Activated B cell treated with CpG ODN at 0.5 μM for 24 hours (primary cell): Measurements from ENCODE around the gene TMEM135. TPM values are rescaled to one million over a fixed set of nuclear protein-coding genes. Genes with fewer than 3 reads are reported as not detected.
"Not testable (repeated sequence)": the region's sequence is repeated elsewhere in the genome, so short reads cannot be mapped to it uniquely, and the experiment has no call there.

Experiments
- ATAC-seq: fragments of 200-7000 bp; cut with Tn5 transposase; one replicate; pipeline ENCODE4 v1.10.0; 2021; ENCODE audit warnings: low read depth, mild to moderate bottlenecking, moderate library complexity
- CTCF ChIA-PET: fragments of 350-600 bp; sonication (Branson Sonifier 250); formaldehyde crosslinking; loops from one replicate; lab custom pipeline; 2021; ENCODE audit warnings: antibody characterized with exemption; lab: Charles Lee
- POLR2A ChIA-PET: fragments of 350-600 bp; sonication (Branson Sonifier 250); formaldehyde crosslinking; loops from one replicate; lab custom pipeline; 2021; ENCODE audit warnings: antibody characterized with exemption; lab: Charles Lee
- DNase-seq: peaks from one replicate; pipeline ENCODE4 v3.0.0; 2022
- H3K27ac Mint-ChIP-seq: one replicate; pipeline ENCODE4 v1.8.0; 2020; ENCODE audit warnings: mixed read lengths
- H3K27me3 Mint-ChIP-seq: one replicate; pipeline ENCODE4 v1.8.0; 2021; ENCODE audit warnings: mixed read lengths
- H3K36me3 Mint-ChIP-seq: one replicate; pipeline ENCODE4 v1.8.0; 2021; ENCODE audit warnings: low read depth, mixed read lengths
- H3K4me1 Mint-ChIP-seq: one replicate; pipeline ENCODE4 v1.8.0; 2021; ENCODE audit warnings: mixed read lengths
- H3K4me3 Mint-ChIP-seq: one replicate; pipeline ENCODE4 v1.8.0; 2020; ENCODE audit warnings: mild to moderate bottlenecking, mixed read lengths
- H3K9me3 Mint-ChIP-seq: one replicate; pipeline ENCODE4 v1.8.0; 2020; ENCODE audit warnings: mixed read lengths
- CTCF ChIP-seq: fragments of 200-600 bp; IDR thresholded peaks from one replicate; pipeline ENCODE4 v1.8.0; 2022; ENCODE audit warnings: antibody characterized with exemption, mild to moderate bottlenecking
- intact Hi-C: fragments of 100-400 bp; cut with micrococcal nuclease; formaldehyde crosslinking; loops from one replicate; pipeline ENCODE4 v1.15.1; 2024
- total RNA-seq: library from RNA; stranded (reverse); gene quantifications from 2 replicates; pipeline ENCODE4 v1.2.3, GENCODE V29; 2022

Gene TMEM135
- total RNA-seq, 1 donor from 2014 or later, result 10.1 TPM

GRCh38 chr11:87265979-87266378, 228.2 kb downstream of the TMEM135 start:
- H3K27me3 Mint-ChIP-seq, result no peaks in the 10 kb centered on the region
- ChIA-PET CTCF (no interaction called here), POLR2A (no interaction called here)
- DNase-seq, result no peak
- H3K27ac Mint-ChIP-seq, result no peak overlapping the region
- intact Hi-C loops, result no loop called here
- no peak for ATAC-seq
- H3K9me3 Mint-ChIP-seq, result no peaks in the 10 kb centered on the region
- no peak overlapping the region for H3K4me3 Mint-ChIP-seq
- no peak for TF ChIP-seq CTCF
- H3K36me3 Mint-ChIP-seq, result no peaks in the 10 kb centered on the region
- H3K4me1 Mint-ChIP-seq, result no peaks in the 10 kb centered on the region

- no peaks in the 10 kb centered on the region for H3K9me3 Mint-ChIP-seq
- POLR2A ChIA-PET, result no interaction called here
- no peak for ATAC-seq
Observed at GRCh38 chr11:87266751-87267150, 229.0 kb downstream of the TMEM135 start.

GRCh38 chr11:87271951-87272350, 234.2 kb downstream of the TMEM135 start:
- intact Hi-C loops, H3K9me3 Mint-ChIP-seq, ATAC-seq, H3K27ac Mint-ChIP-seq, CTCF ChIA-PET, H3K27me3 Mint-ChIP-seq, DNase-seq, H3K4me3 Mint-ChIP-seq, POLR2A ChIA-PET, H3K36me3 Mint-ChIP-seq, H3K4me1 Mint-ChIP-seq: not testable (repeated sequence)

More at GRCh38 chr11:87266751-87267150, 229.0 kb downstream of the TMEM135 start:
- DNase-seq, result no peak
- Mint-ChIP-seq H3K27me3 (no peaks in the 10 kb centered on the region), H3K4me3 (no peak overlapping the region), H3K4me1 (no peaks in the 10 kb centered on the region), H3K27ac (no peak overlapping the region), H3K36me3 (no peaks in the 10 kb centered on the region)
- TF ChIP-seq CTCF, result no peak
- CTCF ChIA-PET, result no interaction called here
- intact Hi-C loops, result no loop called here

GRCh38 chr11:87275176-87275575, 237.4 kb downstream of the TMEM135 start:
- no peak for ATAC-seq
- Mint-ChIP-seq H3K36me3 (no peaks in the 10 kb centered on the region), H3K27ac (no peak overlapping the region), H3K9me3 (no peaks in the 10 kb centered on the region), H3K4me3 (no peak overlapping the region), H3K27me3 (no peaks in the 10 kb centered on the region), H3K4me1 (no peaks in the 10 kb centered on the region)
- no peak for DNase-seq
- intact Hi-C loops, result no loop called here
- ChIA-PET CTCF (no interaction called here), POLR2A (no interaction called here)
- no peak for TF ChIP-seq CTCF

- TF ChIP-seq CTCF, result no peak
- CTCF ChIA-PET, result no interaction called here
- intact Hi-C loops, result no loop called here
Observed at GRCh38 chr11:87280143-87280542, 242.4 kb downstream of the TMEM135 start.

GRCh38 chr11:87281496-87281895, 243.8 kb downstream of the TMEM135 start:
- Mint-ChIP-seq H3K4me1 (no peaks in the 10 kb centered on the region), H3K27me3 (no peaks in the 10 kb centered on the region), H3K9me3 (no peaks in the 10 kb centered on the region), H3K27ac (no peak overlapping the region), H3K36me3 (no peaks in the 10 kb centered on the region), H3K4me3 (no peak overlapping the region)
- DNase-seq (no peak), ATAC-seq (no peak)
- intact Hi-C loops, result no loop called here
- ChIA-PET CTCF (interaction anchor here (2.1 kb wide), 1 partner anchor 342 kb away, joined by 5 read pairs; no protein-coding TSS in a partner anchor), POLR2A (no interaction called here)
- TF ChIP-seq CTCF, result no peak

More at GRCh38 chr11:87280143-87280542, 242.4 kb downstream of the TMEM135 start:
- Mint-ChIP-seq H3K27me3 (no peaks in the 10 kb centered on the region), H3K4me1 (no peaks in the 10 kb centered on the region), H3K27ac (no peak overlapping the region), H3K9me3 (no peaks in the 10 kb centered on the region), H3K36me3 (no peaks in the 10 kb centered on the region), H3K4me3 (no peak overlapping the region)
- ATAC-seq (no peak), DNase-seq (no peak)
- POLR2A ChIA-PET, result no interaction called here
